ENCODE data around the gene FBXW11. TPM values are rescaled to one million over a fixed set of nuclear protein-coding genes. Genes with fewer than 3 reads are reported as not detected.

FBXW11 gene
- total RNA-seq, 1 donor from 2014 or later = 71.6 TPM

DNA sequence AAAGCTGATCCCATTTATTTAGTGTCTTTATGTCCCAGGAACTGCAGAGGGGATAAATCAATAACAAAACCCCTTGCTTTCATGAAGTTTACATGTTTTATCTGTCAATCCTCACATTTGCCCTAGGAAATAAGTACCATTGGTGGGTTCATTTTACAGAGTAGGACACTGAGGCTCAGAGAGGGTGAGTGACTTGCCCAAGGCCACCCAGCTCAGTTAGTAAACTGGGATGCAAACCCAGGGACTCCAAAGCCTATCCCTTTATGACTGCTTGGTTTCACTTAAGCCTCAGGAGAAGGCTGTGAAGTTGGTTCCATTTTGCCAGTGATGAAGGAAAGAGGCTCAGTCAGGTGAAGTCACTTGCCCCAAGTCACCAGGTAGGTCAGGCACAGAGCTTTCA lies 168.9 kb downstream of the FBXW11 start:
- TF ChIP-seq, protein P1, sequence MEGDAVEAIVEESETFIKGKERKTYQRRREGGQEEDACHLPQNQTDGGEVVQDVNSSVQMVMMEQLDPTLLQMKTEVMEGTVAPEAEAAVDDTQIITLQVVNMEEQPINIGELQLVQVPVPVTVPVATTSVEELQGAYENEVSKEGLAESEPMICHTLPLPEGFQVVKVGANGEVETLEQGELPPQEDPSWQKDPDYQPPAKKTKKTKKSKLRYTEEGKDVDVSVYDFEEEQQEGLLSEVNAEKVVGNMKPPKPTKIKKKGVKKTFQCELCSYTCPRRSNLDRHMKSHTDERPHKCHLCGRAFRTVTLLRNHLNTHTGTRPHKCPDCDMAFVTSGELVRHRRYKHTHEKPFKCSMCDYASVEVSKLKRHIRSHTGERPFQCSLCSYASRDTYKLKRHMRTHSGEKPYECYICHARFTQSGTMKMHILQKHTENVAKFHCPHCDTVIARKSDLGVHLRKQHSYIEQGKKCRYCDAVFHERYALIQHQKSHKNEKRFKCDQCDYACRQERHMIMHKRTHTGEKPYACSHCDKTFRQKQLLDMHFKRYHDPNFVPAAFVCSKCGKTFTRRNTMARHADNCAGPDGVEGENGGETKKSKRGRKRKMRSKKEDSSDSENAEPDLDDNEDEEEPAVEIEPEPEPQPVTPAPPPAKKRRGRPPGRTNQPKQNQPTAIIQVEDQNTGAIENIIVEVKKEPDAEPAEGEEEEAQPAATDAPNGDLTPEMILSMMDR (IDR thresholded peaks at IDR 0.05; ENCODE audit: insufficient read depth, low read length, severe bottlenecking) = no peak
- no peak overlapping the region for H3K4me3 ChIP-seq (ENCODE audit: low read depth, low read length)
- H3K36me3 ChIP-seq (ENCODE audit: control insufficient read depth, insufficient read depth, low read length) = no peaks in the 10 kb centered on the region
- DNase-seq (ENCODE audit: low read depth) = no peak
- no peak for FAIRE-seq
- H3K27me3 ChIP-seq (ENCODE audit: control insufficient read depth, insufficient read depth, low read length) = no peaks in the 10 kb centered on the region

DNA sequence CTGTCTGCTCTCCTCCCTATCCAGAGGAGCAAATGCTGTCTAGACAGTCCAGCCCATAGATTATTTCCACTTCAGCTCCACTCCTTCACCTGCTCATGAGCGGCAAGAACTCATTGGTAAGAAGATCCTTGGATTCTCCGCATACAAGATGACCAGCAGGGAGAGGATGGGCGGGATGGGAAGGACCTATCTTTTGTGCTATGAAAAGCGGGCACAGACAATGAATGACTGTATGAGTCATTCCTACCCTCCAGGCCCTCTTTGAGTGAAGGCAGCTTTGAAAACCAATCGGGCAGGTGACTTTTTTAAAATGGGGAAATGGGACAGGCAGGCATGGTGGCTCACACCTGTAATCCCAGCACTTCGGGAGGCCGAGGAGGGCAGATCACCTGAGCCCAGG lies 171.4 kb downstream of the FBXW11 start:
- FAIRE-seq (no peak), DNase-seq (ENCODE audit: low read depth) (peak; percentile 16)
- TF ChIP-seq, protein P1 (IDR thresholded peaks at IDR 0.05; ENCODE audit: insufficient read depth, low read length, severe bottlenecking) = no peak
- Histone ChIP-seq H3K4me3 (ENCODE audit: low read depth, low read length) (no peak overlapping the region), H3K27me3 (ENCODE audit: control insufficient read depth, insufficient read depth, low read length) (no peaks in the 10 kb centered on the region), H3K36me3 (ENCODE audit: control insufficient read depth, insufficient read depth, low read length) (no peaks in the 10 kb centered on the region)

DNA sequence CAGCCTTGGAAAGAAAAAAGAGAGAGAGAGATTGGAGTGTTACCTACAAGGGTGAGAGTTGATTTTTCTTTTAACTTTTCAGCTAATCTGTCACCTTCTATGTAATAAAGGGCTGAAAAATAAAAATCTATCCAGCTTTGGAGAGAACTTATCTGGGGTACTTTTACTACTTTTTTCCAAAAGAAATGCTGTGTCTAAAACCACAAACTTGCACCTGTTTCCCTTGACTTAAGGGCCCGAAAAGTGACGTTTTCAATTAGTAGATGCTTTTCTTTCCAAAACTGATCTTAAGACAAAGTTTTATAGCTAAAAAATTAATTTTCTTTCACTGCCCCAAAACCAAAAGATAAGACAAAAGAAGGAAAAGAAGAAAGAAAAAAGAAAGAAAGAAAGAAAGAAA lies 172.0 kb downstream of the FBXW11 start:
- TF ChIP-seq, protein P1 (IDR thresholded peaks at IDR 0.05; ENCODE audit: insufficient read depth, low read length, severe bottlenecking) = no peak
- no peak overlapping the region for H3K4me3 ChIP-seq (ENCODE audit: low read depth, low read length)
- no peaks in the 10 kb centered on the region for H3K27me3 ChIP-seq (ENCODE audit: control insufficient read depth, insufficient read depth, low read length)
- DNase-seq (ENCODE audit: low read depth) (no peak), FAIRE-seq (no peak)
- H3K36me3 ChIP-seq (ENCODE audit: control insufficient read depth, insufficient read depth, low read length) = no peaks in the 10 kb centered on the region

DNA sequence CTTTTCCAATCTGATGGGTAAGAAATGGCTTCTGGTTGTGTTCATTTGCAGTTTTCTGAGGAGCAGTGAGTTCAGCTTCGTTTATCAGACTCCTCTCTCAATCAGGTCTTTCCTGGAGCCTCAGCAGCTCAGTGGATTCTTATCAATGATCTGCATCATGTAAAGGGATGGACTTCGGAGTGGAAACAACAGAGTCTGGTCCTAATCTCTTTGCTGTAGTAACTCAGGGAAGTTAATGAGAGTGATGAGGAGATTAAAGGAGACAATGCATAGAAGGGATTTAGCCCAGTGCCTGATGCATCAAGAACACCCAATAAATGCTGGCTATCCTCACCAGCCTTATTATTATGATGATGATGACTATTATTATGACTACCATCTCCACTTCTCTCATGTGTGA lies 173.7 kb downstream of the FBXW11 start:
- Histone ChIP-seq H3K36me3 (ENCODE audit: control insufficient read depth, insufficient read depth, low read length) (no peaks in the 10 kb centered on the region), H3K27me3 (ENCODE audit: control insufficient read depth, insufficient read depth, low read length) (no peaks in the 10 kb centered on the region), H3K4me3 (ENCODE audit: low read depth, low read length) (no peak overlapping the region)
- no peak for DNase-seq (ENCODE audit: low read depth)
- FAIRE-seq = peak; percentile 32
- TF ChIP-seq, protein P1 (IDR thresholded peaks at IDR 0.05; ENCODE audit: insufficient read depth, low read length, severe bottlenecking) = no peak

DNA sequence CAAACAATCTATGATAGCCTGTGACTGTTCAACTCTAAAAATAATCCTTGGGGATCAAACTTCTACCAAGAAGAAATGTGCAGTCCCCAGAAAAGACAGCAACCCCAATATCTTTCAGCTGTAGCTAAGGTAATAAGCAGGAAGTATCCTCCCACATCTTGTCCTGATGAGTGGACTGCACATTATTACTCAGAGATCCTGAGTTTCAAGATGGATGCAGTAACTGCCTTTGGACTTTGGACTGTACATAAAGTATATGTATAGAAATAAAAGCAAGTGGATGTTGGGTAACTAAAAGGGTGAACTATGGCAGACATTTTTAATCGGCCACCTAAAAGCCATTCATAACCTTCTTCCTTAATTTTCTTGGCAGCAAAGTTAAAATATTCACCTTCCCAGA lies 175.8 kb downstream of the FBXW11 start:
- TF ChIP-seq, protein P1 (IDR thresholded peaks at IDR 0.05; ENCODE audit: insufficient read depth, low read length, severe bottlenecking) = no peak
- Histone ChIP-seq H3K36me3 (ENCODE audit: control insufficient read depth, insufficient read depth, low read length) (no peaks in the 10 kb centered on the region), H3K4me3 (ENCODE audit: low read depth, low read length) (no peak overlapping the region), H3K27me3 (ENCODE audit: control insufficient read depth, insufficient read depth, low read length) (no peaks in the 10 kb centered on the region)
- FAIRE-seq (no peak), DNase-seq (ENCODE audit: low read depth) (peak; percentile 31)

DNA sequence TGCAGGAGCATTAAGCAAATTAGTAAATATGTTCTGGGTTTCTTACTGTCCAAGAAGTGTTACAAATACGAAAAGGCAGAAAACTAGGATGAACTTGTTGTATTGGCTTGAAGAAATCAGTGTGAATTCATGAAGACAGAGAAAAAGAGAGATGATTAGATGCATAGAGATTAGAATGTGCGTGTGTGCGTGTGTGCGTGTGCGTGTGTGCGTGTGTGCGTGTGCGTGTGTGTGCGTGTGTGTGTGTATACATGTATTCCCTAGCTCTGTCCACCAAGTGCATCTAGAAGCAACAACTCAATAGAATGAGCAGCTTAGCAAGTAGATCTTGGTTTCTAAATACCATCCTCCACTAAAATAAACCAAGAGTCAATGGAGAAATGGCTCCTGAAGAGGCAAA lies 179.3 kb downstream of the FBXW11 start:
- H3K27me3 ChIP-seq (ENCODE audit: control insufficient read depth, insufficient read depth, low read length) = no peaks in the 10 kb centered on the region
- TF ChIP-seq, protein P1 (IDR thresholded peaks at IDR 0.05; ENCODE audit: insufficient read depth, low read length, severe bottlenecking) = no peak
- DNase-seq (ENCODE audit: low read depth) (no peak), FAIRE-seq (no peak)
- no peak overlapping the region for H3K4me3 ChIP-seq (ENCODE audit: low read depth, low read length)
- no peaks in the 10 kb centered on the region for H3K36me3 ChIP-seq (ENCODE audit: control insufficient read depth, insufficient read depth, low read length)
